ENCODE measurements around the gene NUDT7. TPM values are rescaled to one million over a fixed set of nuclear protein-coding genes. Genes with fewer than 3 reads are reported as not detected.

Gene NUDT7
- total and polyA plus RNA-seq, 9 donors, result 2.8 to 5.2 (median 4.2) TPM

- no CpG with 5 or more reads among the region's 4 CpGs for WGBS (ENCODE audit: insufficient coverage)
- Histone ChIP-seq H3K4me3 (ENCODE audit: low read length) (no peak overlapping the region), H3K36me3 (ENCODE audit: control insufficient read depth, insufficient read depth, low read length) (no peaks in the 10 kb centered on the region)
Measured at GRCh38 chr16:77767211-77767610, 44.9 kb downstream of the NUDT7 start.

GRCh38 chr16:77767826-77768225 is 45.5 kb downstream of the NUDT7 start:
- no peak for DNase-seq
- Histone ChIP-seq H3K36me3 (ENCODE audit: control insufficient read depth, insufficient read depth, low read length) (no peaks in the 10 kb centered on the region), H3K27ac (ENCODE audit: low read length) (no peak overlapping the region), H3K4me1 (ENCODE audit: control insufficient read depth, insufficient read depth, low read length) (no peaks in the 10 kb centered on the region), H3K9me3 (replicated peaks; ENCODE audit: control insufficient read depth, low read depth, low read length) (no peaks in the 10 kb centered on the region), H3K4me3 (ENCODE audit: low read length) (no peak overlapping the region), H3K27me3 (ENCODE audit: control insufficient read depth, insufficient read depth, low read length) (no peaks in the 10 kb centered on the region)
- no CpG with 5 or more reads among the region's 3 CpGs for WGBS (ENCODE audit: insufficient coverage)

More at GRCh38 chr16:77767211-77767610, 44.9 kb downstream of the NUDT7 start:
- Histone ChIP-seq H3K27ac (ENCODE audit: low read length) (no peak overlapping the region), H3K9me3 (replicated peaks; ENCODE audit: control insufficient read depth, low read depth, low read length) (no peaks in the 10 kb centered on the region), H3K27me3 (ENCODE audit: control insufficient read depth, insufficient read depth, low read length) (no peaks in the 10 kb centered on the region), H3K4me1 (ENCODE audit: control insufficient read depth, insufficient read depth, low read length) (no peaks in the 10 kb centered on the region)
- DNase-seq, result no peak

DNA sequence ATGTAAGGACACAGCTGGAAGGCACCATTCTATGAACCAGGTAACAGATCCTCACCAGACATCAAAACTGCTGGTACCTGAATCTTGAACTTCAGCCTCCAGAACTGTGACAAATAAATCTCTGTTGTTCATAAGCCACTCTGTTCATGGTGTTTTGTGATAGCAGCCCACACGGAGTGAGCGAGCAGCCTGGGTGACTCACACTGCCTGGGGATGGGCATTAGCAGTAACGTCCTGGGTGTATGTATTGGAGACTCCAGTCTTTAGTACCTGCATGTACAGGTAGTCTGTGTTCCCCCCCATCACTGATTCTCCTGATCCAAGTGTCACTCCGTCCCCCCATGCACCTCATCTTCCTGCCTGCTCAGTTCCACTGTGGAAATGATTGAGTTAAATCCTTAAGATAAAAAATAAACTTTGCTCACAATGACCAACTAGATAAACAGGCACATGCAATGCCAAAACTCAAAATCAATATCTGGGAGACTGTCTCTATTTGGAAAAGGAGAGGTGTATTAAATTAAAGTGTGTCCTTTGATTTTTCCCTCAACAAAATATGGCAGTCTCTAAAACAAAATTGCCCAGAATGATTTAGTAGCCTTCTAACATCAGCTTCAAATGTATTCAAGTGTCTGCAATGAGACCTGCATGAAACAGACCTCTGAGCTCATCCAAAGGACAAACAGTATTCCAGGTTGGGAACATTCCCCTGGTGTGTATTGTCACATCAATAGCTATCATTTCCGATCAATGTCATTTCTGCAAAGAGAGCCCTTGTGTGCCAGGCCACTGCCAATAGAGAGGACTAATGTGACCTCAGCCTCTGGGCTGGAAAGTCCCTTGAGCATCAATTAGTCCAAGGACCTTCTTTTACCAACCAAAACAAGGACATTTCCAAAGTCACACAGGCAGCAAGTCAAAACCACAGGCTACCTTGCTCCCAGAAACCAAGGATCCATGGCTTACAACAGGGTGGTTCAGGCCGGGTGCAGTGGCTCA is 53.9 kb downstream of the NUDT7 start:
- Histone ChIP-seq H3K27ac (ENCODE audit: low read length) (no peak overlapping the region), H3K27me3 (ENCODE audit: control insufficient read depth, insufficient read depth, low read length) (no peaks in the 10 kb centered on the region), H3K4me3 (ENCODE audit: low read length) (no peak overlapping the region), H3K9me3 (replicated peaks; ENCODE audit: control insufficient read depth, low read depth, low read length) (no peaks in the 10 kb centered on the region), H3K4me1 (ENCODE audit: control insufficient read depth, insufficient read depth, low read length) (no peaks in the 10 kb centered on the region), H3K36me3 (ENCODE audit: control insufficient read depth, insufficient read depth, low read length) (no peaks in the 10 kb centered on the region)
- DNase-seq, result no peak
- 100% methylated on average over 1 of the region's 6 CpGs for WGBS (ENCODE audit: insufficient coverage)

DNA sequence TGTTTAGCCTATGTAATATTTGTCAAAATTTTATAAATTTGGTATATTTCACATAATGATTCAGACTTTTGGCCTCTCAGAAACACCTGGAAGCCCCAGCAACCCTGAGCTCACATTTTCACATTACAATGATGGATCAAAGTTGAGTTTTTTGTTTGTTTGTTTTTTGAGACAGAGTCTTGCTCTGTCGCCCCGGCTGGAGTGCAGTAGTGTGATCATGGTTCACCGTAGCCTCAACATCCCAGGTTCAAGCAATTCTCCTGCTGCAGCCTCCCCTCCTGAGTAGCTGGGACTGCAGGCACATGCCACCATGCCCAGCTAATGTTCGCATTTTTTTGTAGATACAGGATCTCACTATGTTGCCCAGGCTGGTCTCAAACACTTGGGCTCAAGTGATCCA is 55.4 kb downstream of the NUDT7 start:
- DNase-seq, result no peak
- Histone ChIP-seq H3K27ac (ENCODE audit: low read length) (no peak overlapping the region), H3K4me1 (ENCODE audit: control insufficient read depth, insufficient read depth, low read length) (no peaks in the 10 kb centered on the region), H3K27me3 (ENCODE audit: control insufficient read depth, insufficient read depth, low read length) (no peaks in the 10 kb centered on the region), H3K36me3 (ENCODE audit: control insufficient read depth, insufficient read depth, low read length) (no peaks in the 10 kb centered on the region), H3K9me3 (replicated peaks; ENCODE audit: control insufficient read depth, low read depth, low read length) (no peaks in the 10 kb centered on the region), H3K4me3 (ENCODE audit: low read length) (no peak overlapping the region)
- WGBS (ENCODE audit: insufficient coverage), result 82% methylated on average over 1 of the region's 4 CpGs

DNA sequence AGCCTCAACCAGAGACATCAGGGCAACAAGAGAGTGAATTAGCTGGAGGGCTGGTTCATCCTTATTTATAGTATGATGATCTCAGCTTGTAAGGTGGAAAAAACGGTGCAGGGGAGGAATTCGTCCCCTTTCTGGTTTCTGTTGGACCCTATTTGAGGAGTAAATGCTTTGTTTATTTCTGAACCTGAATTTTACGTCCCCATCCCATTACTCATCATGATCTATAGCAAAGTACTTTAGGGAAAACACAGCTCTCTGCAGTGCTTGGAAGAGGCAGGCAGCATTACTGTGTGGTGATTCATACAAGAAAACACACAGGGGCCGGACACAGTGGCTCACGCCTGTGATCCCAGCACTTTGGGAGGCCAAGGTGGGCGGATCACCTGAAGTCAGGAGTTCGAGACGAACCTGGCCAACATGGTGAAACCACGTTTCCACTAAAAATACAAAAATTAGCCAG is 58.1 kb downstream of the NUDT7 start:
- H3K36me3 ChIP-seq (ENCODE audit: control insufficient read depth, insufficient read depth, low read length), result no peaks in the 10 kb centered on the region
- H3K27ac ChIP-seq (ENCODE audit: low read length), result no peak overlapping the region
- 31% methylated on average over 2 of the region's 9 CpGs for WGBS (ENCODE audit: insufficient coverage)
- peak; percentile 9 for DNase-seq
- no peak overlapping the region for H3K4me3 ChIP-seq (ENCODE audit: low read length)
- no peaks in the 10 kb centered on the region for H3K9me3 ChIP-seq (replicated peaks; ENCODE audit: control insufficient read depth, low read depth, low read length)
- no peaks in the 10 kb centered on the region for H3K4me1 ChIP-seq (ENCODE audit: control insufficient read depth, insufficient read depth, low read length)
- H3K27me3 ChIP-seq (ENCODE audit: control insufficient read depth, insufficient read depth, low read length), result no peaks in the 10 kb centered on the region

DNA sequence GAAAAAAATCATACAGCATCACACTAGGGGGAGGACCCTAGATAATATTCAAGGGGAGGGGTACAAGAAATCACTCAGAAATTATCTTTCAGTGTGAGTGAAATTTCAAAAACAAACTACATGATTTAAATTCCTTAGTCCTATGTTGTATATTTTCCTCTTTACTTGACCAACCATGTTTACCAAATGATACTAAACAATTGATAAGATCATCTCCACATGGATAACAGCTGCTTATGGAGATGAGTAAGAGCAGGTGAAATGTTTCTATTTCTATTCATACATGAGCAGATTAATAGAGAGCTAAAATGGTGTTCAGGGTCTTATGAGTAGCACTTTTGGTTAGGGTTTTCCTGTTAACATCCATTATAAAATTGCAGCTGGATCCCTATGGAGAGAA is 58.8 kb downstream of the NUDT7 start:
- H3K4me3 ChIP-seq (ENCODE audit: low read length), result no peak overlapping the region
- no peak for DNase-seq
- H3K9me3 ChIP-seq (replicated peaks; ENCODE audit: control insufficient read depth, low read depth, low read length), result no peaks in the 10 kb centered on the region
- H3K27me3 ChIP-seq (ENCODE audit: control insufficient read depth, insufficient read depth, low read length), result no peaks in the 10 kb centered on the region
- H3K27ac ChIP-seq (ENCODE audit: low read length), result no peak overlapping the region
- no peaks in the 10 kb centered on the region for H3K4me1 ChIP-seq (ENCODE audit: control insufficient read depth, insufficient read depth, low read length)
- H3K36me3 ChIP-seq (ENCODE audit: control insufficient read depth, insufficient read depth, low read length), result no peaks in the 10 kb centered on the region

DNA sequence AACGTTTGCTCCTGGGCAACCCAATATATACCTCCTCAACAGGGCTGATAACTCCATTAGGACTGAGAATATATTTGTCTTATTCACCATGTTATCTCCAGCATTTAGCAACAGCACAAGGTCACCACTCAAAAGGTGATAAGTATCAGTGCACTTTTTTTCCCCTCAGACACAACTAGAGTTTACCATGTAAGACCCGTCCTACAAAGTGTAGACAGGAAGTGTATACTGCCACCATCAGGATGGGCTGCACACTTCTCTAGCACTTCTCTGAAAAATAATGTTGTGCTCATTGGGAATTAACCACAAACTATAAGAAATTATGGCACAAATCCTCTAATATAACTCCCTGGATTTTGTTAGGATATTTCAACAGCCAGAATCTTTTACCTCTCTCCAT is 60.4 kb downstream of the NUDT7 start:
- H3K4me3 ChIP-seq (ENCODE audit: low read length), result no peak overlapping the region
- DNase-seq, result no peak
- H3K9me3 ChIP-seq (replicated peaks; ENCODE audit: control insufficient read depth, low read depth, low read length), result no peaks in the 10 kb centered on the region
- no CpG with 5 or more reads among the region's 2 CpGs for WGBS (ENCODE audit: insufficient coverage)
- H3K27me3 ChIP-seq (ENCODE audit: control insufficient read depth, insufficient read depth, low read length), result peaks cover 6% of the 10 kb centered on the region
- no peaks in the 10 kb centered on the region for H3K4me1 ChIP-seq (ENCODE audit: control insufficient read depth, insufficient read depth, low read length)
- H3K36me3 ChIP-seq (ENCODE audit: control insufficient read depth, insufficient read depth, low read length), result no peaks in the 10 kb centered on the region
- H3K27ac ChIP-seq (ENCODE audit: low read length), result no peak overlapping the region

- H3K4me3 ChIP-seq (ENCODE audit: low read length), result no peak overlapping the region
- 92% methylated on average over 27 of the region's 38 CpGs for WGBS (ENCODE audit: insufficient coverage)
- H3K36me3 ChIP-seq (ENCODE audit: control insufficient read depth, insufficient read depth, low read length), result no peaks in the 10 kb centered on the region
- H3K9me3 ChIP-seq (replicated peaks; ENCODE audit: control insufficient read depth, low read depth, low read length), result no peaks in the 10 kb centered on the region
- DNase-seq, result peak; percentile 9
- peaks cover 26% of the 10 kb centered on the region for H3K27me3 ChIP-seq (ENCODE audit: control insufficient read depth, insufficient read depth, low read length)
- H3K27ac ChIP-seq (ENCODE audit: low read length), result no peak overlapping the region
- peaks cover 14% of the 10 kb centered on the region for H3K4me1 ChIP-seq (ENCODE audit: control insufficient read depth, insufficient read depth, low read length)
Measured at GRCh38 chr16:77784441-77785372, 62.4 kb downstream of the NUDT7 start.

- H3K36me3 ChIP-seq (ENCODE audit: control insufficient read depth, insufficient read depth, low read length), result no peaks in the 10 kb centered on the region
- H3K9me3 ChIP-seq (replicated peaks; ENCODE audit: control insufficient read depth, low read depth, low read length), result no peaks in the 10 kb centered on the region
- H3K27me3 ChIP-seq (ENCODE audit: control insufficient read depth, insufficient read depth, low read length), result peaks cover 33% of the 10 kb centered on the region
- H3K4me3 ChIP-seq (ENCODE audit: low read length), result no peak overlapping the region
- peaks cover 14% of the 10 kb centered on the region for H3K4me1 ChIP-seq (ENCODE audit: control insufficient read depth, insufficient read depth, low read length)
- H3K27ac ChIP-seq (ENCODE audit: low read length), result no peak overlapping the region
- WGBS (ENCODE audit: insufficient coverage), result 100% methylated on average over 1 of the region's 2 CpGs
- DNase-seq, result no peak
Measured at GRCh38 chr16:77785373-77785764, 63.1 kb downstream of the NUDT7 start.

Measured in muscle of leg (tissue), 11 donors.